ENCODE measurements around the gene VSTM5.
A peak's percentile ranks its signal among the peaks of the same experiment; 100 is the strongest.
"Not testable (repeated sequence)": the region's sequence is repeated elsewhere in the genome, so short reads cannot be mapped to it uniquely, and the experiment has no call there.

The VSTM5 gene

DNA sequence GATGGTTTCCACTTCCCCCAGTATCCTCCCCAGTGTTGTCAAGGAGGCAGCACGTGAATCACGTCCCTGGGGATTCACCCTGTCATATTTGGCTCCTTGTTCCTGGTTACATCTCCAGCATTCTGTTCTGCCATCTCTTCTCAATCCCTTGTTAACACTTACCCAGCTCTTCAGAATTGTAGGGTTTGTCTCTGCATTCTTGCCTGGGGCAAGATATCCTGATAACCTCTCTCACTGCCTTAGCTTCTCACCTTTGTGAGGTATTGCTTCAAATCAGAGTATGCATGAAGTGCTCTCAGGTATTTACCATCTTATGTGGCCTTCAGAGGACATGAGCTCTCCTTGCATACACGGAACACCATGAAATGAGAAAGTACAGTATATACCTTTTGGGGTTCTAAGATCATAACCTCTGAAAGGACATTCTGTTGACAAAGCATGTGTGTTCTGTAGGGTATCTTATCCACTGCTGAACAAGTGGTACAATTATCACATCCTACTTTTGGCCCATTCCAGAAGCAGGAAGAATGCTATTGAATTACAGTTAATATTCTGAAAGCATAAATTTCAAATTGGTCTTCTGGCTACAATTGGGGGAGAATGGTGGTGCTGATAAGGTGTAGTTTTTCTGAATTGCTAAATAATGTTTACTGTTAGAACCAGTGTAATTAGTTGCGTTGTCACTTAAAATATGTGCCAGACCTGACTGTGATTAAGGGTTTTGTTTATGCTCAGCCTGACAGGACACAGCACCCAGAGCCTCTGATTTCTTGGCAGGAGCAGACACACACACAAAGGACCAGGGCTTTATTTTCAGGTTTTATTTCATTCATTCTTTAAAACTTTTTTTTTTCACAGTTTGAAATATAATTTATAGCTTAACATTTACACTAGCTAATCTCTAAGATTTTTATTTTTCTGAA is 32.7 kb downstream of the VSTM5 start:
- in situ Hi-C loops (cut with MboI; ENCODE audit: low pct_unique_long_range_greater_than_20kb, low sequenced_read_pairs), result no loop called here
- no peak for DNase-seq

DNA sequence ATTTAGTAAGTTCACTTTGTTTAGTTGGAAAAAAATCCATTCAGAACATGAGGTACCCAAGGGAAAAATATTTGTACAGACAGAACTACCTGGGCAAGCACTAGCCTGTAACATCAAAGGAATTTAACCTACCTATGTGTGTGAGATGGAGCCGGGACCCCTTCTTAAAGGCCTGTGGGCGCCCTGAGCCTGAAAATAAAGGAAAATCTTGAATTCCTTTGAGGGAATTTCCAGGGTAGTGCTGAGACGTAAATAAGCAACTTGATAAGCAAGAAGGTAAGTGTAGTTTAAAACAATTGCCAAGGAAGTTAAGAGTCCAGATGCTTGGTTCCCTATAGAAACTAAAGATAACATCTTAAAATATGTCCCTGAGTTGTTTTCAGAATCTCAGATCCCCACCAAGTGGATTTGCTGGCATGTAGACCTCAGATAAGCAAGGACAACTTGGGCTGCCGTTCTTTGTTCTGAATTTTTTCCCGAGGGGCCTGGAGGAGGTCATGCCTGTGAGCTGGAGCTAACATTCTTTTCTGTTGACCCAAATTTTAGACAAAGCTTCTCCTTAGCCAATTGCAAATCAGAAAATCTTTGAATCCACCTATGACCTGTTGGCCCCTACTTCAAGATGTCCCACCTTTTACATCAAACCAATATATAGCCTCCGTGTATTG is 35.3 kb downstream of the VSTM5 start:
- in situ Hi-C loops (cut with MboI; ENCODE audit: low pct_unique_long_range_greater_than_20kb, low sequenced_read_pairs), result no loop called here
- no peak for DNase-seq

DNA sequence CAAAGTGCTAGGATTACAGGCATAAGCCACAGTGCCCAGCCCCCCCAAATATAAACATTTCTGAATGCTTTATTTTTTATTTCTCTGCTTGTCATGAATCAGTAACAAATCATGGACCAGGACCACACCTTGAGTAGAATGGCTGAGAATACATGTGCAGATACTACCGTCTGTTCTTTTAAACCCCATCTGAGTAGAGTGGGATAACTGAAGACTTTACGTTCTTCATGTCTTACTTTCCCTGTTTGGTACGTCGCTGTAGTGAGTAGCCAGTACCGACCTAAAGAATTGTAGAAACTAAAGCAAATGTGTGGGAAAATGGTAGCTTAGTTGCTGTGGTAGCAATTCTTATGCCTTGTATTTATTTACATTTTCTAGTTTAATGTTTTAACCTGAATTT is 36.4 kb downstream of the VSTM5 start:
- DNase-seq, result no peak
- in situ Hi-C loops (cut with MboI; ENCODE audit: low pct_unique_long_range_greater_than_20kb, low sequenced_read_pairs), result no loop called here

DNA sequence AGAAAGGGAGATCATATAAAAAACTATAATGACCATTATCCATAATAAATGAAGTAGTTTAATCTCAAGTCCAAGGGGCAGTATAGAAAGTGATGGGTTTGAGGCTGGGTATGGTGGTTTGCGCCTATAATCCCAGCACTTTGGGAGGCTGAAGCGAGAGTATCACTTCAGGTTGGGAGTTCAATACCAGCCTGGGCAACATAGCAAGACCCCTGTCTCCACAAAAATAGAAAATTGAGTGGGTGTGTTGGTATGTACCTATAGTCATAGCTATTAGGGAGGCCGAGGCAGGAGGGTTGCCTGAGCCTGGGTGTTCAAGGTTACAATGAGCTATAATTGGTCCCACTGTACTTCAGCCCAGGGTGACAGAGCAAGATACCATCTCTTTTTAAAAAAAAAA is 42.4 kb downstream of the VSTM5 start:
- in situ Hi-C loops (cut with MboI; ENCODE audit: low pct_unique_long_range_greater_than_20kb, low sequenced_read_pairs), result no loop called here
- no peak for DNase-seq

DNA sequence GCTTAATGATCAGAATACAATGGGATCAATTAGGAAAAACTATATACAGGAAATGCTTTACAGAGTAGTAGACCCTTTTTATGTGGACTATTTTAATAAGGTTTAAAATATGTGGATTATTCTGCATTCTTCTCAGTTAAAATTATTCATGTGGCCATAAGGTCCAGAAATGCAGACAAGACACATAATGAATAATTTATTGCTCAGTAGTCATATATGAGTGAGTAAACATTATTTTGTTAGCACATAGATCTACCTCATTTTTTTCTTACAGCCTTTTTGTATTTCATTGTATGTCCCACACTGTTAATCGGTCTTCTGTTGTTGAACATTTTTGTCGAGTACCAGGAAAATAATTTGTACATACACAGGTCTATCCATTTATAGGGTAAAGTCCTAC is 45.5 kb downstream of the VSTM5 start:
- in situ Hi-C loops (cut with MboI; ENCODE audit: low pct_unique_long_range_greater_than_20kb, low sequenced_read_pairs), result no loop called here
- DNase-seq, result no peak

DNA sequence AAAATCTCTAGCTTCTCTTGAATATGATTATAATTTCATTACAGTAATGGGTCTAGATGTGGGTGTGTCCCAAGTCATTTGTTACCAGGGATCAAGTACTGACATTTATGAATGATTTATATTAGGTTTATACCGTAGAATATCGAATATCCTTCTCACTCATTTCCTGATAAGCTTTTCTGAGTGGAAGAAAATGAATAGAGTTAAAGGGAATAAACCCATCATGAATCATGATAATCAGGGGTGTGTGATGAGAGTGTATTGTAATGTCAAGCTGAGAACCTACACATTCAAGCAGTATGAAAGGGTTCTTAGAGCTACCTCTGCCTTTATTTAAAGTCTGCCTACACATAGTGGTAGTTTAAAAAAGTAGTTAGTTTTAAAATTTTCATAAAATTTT is 49.1 kb downstream of the VSTM5 start:
- no peak for DNase-seq
- in situ Hi-C loops (cut with MboI; ENCODE audit: low pct_unique_long_range_greater_than_20kb, low sequenced_read_pairs), result no loop called here

DNA sequence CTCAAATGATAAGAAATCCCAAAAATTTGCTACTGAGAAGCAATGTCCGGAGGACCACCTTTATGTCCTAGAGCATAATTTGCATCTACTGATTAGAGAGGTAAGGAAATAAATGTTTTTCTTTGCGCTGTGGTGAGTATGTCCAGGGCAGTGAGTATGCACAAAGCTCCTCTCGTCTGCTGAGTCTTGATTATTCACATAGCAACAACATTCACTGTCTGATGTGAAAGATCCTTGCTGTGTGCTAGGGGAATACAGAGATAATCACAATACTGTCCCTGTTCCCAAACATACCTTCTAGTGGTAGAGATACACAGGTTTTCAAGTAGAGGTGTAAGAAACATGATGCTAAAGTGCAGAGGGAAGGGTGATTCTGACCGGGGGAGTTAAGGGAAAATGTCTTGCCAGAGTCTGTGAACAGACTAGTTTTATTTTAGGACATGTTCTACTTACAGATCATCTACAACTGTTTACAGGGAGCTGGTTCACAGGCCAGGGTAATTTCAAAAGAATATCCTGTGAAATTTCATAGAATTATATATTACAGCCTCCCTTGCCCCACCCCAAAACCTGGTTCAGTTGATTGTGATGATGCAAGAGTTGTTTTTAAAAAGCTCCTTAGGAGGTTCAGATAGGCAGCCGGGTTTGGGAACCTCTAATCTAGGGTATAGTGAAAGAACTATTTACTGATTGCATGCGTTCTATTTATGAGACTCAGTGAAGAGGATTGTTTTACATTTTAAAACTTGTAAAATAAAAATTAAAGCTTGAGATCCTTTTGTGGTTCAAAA is 53.8 kb downstream of the VSTM5 start:
- no peak for DNase-seq
- in situ Hi-C loops (cut with MboI; ENCODE audit: low pct_unique_long_range_greater_than_20kb, low sequenced_read_pairs), result no loop called here

DNA sequence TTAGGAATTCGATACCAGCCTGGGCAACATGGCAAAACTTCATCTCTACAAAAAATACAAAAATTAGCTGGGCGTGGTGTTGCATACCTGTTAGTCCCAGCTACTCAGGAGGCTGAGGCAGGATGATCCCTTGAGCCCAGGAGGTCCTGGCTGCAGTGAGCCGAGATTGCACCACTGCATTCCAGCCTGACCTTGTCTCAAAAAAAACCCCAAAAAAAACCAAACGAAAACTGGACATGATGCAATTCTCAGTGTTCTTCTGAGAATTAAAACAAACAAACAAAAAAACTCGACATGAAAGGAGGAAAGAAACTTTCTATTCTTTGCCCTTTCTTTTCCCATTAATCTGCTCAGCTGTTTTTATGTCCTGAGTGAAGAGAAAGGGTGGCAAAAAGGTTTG is 58.9 kb downstream of the VSTM5 start:
- DNase-seq, result no peak
- in situ Hi-C loops (cut with MboI; ENCODE audit: low pct_unique_long_range_greater_than_20kb, low sequenced_read_pairs), result no loop called here

DNA sequence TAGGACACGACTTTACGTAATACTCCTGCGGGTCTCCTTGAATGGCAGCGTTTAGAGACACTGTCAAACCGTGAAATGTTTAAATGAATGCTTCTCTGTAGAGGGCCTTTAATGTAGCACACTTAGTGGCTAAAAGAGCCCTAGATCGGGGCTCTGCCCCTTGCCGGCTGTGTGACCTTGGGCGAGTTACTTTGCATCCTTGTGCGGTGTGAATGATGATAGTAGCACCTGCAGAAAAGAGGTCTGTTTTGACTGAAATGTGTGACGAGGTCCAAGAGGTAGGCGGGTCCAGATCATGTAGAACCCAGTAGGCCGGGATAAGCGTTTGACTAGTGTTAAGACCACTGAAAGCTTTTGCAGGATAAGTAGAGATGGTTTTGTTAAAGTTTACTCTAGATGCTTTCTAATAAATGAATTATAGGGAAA is 65.5 kb downstream of the VSTM5 start:
- in situ Hi-C loops (cut with MboI; ENCODE audit: low pct_unique_long_range_greater_than_20kb, low sequenced_read_pairs), result no loop called here
- no peak for DNase-seq

DNA sequence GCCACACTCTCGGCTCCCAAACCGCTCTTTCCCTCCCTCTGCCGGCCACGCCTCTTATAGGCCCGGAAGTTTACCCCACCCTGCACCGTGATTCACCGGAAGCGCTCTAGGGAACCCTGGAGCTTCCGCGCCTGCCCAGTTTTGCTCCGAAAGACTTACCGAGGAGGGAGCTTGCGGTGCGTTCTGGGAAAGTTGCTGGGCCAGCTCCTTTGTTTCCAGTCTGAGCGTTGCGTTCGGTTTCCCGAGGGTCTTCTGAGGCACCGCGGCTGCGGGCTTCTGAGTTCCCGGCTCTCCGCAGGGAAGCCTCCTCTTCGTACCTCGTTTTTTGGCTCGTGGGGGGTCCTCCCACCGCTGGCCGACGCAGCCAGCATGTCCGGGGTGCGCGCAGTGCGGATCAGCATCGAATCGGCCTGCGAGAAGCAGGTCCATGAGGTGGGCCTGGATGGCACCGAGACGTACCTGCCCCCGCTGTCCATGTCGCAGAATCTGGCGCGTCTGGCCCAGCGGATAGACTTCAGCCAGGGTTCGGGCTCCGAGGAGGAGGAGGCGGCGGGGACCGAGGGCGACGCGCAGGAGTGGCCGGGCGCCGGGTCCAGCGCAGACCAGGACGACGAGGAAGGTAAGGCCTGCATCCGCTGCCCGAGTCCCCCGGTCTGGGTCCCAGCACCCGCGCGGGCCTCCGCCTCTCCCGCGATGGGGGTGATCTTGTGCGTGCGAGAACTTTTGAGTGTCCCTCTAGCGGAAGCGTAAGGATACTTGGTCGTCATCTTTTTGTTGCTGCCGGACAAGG is 66.1 kb downstream of the VSTM5 start, which contains the start of gene MED17:
Gene MED17, plus strand, starts transcription at position 138 of the 790 bp plus-strand sequence. Its CDS starts 232 bp downstream, at position 370.
- DNase-seq, result peak; percentile 94
- in situ Hi-C loops (cut with MboI; ENCODE audit: low pct_unique_long_range_greater_than_20kb, low sequenced_read_pairs), result no loop called here

DNA sequence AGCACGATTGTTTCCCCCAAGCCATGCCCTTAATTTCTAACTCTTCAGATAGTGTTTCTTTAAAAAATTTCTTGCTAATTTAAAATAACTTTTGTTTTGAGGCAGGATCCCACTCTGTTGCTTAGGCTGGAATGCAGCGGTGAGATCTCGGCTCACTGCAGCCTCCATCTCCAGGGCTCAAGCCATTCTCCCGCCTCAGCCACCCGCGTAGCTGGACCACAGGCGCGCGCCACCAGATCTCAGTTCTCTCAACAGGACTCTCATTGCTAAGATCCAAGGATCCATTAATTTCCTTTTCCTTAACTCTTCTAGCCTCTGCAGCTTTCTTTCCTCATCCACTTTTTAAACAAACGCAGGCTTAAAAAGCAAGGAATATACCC is 66.7 kb downstream of the VSTM5 start:
- in situ Hi-C loops (cut with MboI; ENCODE audit: low pct_unique_long_range_greater_than_20kb, low sequenced_read_pairs), result no loop called here
- no peak for DNase-seq

DNA sequence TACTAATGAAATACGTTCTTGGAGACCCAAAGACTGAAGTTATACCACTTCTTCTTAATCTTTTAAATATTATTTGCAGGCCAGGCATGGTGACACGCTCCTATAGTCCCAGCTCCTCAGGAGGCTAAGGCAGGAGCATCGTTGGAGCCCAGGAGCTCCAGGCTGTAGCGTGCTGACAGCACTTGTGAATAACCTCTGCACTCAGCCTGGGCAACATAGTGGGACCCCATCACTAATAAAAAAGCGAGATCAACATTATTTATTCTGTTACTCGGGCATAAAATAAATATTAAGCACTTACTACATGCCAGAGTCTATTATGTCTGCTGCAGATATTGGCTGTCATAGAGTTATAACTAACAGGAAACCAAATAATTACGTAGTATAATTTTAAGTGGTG is 67.1 kb downstream of the VSTM5 start:
- no peak for DNase-seq
- in situ Hi-C loops (cut with MboI; ENCODE audit: low pct_unique_long_range_greater_than_20kb, low sequenced_read_pairs), result no loop called here

DNA sequence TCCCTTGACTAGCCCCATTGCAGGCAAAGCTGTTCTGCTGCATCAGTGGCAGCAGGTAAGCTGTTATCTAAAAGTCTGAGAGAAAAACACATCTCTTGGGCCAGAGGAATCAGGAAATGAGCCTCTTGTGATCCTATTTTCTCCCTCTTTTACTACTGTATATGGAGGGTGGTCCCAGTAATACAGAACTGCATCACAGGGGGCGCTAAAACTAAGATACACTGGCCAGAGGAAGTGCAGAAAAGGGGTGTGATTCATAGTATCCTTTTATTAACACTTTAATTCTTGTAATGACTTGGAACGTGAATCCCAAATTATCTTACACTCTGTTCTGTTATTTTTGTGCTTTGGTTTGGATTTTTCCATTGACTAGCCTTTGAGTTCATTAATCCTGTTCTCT is 75.1 kb downstream of the VSTM5 start:
- in situ Hi-C loops (cut with MboI; ENCODE audit: low pct_unique_long_range_greater_than_20kb, low sequenced_read_pairs), result no loop called here
- peak; percentile 51 for DNase-seq

DNA sequence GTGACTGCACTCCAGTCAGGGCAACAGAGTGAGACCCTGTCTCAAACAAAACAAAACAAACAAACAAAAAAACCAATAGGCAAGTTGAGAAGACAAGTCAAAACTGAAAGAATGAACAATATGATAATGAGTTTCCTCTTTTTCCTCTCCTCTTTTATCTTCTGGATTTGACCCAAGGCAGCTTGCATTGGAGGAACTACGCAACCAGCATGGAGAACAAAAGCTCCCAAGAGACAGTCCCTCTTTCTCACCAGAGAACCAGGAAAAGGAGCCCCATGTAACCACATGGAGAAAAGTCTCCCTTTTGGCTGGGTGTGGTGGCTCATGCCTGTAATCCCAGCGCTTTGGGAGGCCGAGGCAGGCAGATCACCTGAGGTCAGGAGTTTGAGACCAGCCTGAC is 75.9 kb downstream of the VSTM5 start:
- in situ Hi-C loops (cut with MboI; ENCODE audit: low pct_unique_long_range_greater_than_20kb, low sequenced_read_pairs); DNase-seq: not testable (repeated sequence)

DNA sequence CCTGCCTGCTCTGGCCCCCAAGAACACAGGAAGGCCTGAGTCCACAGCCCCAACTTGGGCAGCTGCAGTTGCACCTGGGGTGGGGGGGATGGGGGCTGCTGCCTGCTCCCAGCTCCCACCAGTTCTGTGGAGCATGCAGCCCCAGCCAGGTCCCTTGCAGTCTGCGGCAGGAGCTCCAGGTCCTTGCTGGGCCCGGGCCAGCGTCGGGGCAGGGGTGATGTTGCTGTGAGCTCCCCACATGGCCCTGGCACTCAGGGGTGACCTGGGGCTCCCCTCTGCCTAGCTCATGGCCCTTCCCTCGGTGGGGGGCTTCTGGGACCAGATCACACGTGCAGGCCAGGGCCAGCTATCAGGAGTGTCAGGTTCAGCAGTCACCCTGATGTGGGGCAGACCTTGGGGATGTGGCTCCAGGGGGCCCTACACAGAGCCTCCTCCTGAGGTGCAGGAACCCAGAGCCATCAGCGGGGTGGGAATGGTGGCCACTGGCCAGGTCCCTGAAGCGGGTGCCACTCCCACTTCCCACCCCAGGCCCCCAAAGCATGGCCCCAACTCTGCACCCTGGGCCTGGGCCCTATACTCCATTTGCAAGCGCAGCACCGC is 76.7 kb downstream of the VSTM5 start:
- no peak for DNase-seq
- in situ Hi-C loops (cut with MboI; ENCODE audit: low pct_unique_long_range_greater_than_20kb, low sequenced_read_pairs), result no loop called here

DNA sequence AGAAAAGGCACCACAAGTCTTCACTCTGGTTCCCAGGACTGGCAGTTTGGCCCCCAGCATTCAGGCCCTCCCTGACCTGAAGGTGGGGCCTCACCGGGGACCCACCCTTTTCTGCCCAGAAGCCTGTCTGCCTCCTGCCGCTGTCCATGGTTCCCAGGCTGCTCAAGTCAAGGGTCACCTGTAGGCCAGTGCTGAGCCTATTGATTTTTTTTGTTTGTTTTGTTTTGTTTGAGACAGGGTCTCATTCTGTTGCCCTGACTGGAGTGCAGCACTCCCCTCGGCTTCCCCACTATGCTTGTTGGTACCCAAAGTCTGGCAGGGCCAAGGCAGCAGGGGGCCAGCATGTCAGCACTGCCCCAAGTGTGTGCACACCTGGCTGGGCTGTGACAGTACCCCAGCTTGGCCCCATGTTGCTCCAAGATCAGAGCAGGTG is 77.4 kb downstream of the VSTM5 start:
- DNase-seq, result no peak
- in situ Hi-C loops (cut with MboI; ENCODE audit: low pct_unique_long_range_greater_than_20kb, low sequenced_read_pairs), result no loop called here

DNA sequence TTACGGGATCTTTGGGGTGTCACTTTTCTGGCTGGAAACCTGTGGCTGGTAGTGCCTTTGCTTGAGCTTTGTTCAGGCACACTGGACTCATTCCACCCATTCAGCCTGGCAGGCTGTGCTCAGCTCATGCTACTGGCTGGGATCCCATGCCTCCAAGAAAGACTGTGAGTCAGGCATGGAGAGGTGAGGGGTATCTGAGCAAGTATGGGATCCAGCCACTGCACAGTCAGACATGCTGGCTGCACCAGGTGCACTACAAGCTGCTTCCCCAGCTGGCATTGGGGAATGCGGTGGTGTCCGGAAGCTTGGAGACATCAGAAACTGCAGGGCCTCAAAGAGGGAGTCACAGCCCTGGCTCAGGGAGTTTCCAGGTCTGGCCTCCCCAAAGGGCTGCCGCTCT is 78.3 kb downstream of the VSTM5 start:
- in situ Hi-C loops (cut with MboI; ENCODE audit: low pct_unique_long_range_greater_than_20kb, low sequenced_read_pairs), result no loop called here
- DNase-seq, result no peak

DNA sequence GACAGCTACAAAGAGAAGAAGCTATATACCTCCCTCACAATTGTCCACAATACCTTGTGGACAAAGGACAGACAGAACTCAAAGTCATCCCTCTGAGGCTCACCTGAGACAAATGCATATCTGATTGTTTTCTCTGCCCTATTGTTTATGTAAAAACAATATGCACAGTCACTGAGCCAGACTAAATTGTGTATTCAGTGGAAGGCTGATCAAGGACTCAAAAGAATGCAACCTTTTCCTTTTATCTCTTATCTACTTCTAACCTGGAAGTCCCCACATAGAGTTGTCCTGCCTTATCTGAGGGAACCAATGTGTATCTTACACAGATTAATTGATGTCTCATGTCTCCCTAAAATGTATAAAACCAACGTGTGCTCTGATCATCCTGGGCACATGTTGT is 80.3 kb downstream of the VSTM5 start:
- no peak for DNase-seq
- in situ Hi-C loops (cut with MboI; ENCODE audit: low pct_unique_long_range_greater_than_20kb, low sequenced_read_pairs), result no loop called here
